Endodermal cell (in vitro differentiated cells): ENCODE measurements around the gene TMCO4. TPM values are rescaled to one million over a fixed set of nuclear protein-coding genes. Genes with fewer than 3 reads are reported as not detected.
A peak's percentile ranks its signal among the peaks of the same experiment; 100 is the strongest.

Experiments
- DNase-seq: peaks from one replicate; pipeline ENCODE4 v3.0.0-alpha.2; 2017
- H3K27ac ChIP-seq: 2 replicates; pipeline ENCODE4 v1.5.1; 2013; ENCODE audit warnings: mild to moderate bottlenecking, low read depth, low read length, moderate library complexity
- H3K27me3 ChIP-seq: 2 replicates; pipeline ENCODE4 v1.6.1; 2013; ENCODE audit warnings: mild to moderate bottlenecking, low read length, moderate library complexity; ENCODE audit not compliant: insufficient read depth, control insufficient read depth, poor library complexity, severe bottlenecking
- H3K36me3 ChIP-seq: 2 replicates; pipeline ENCODE4 v1.7.0; 2013; ENCODE audit warnings: mild to moderate bottlenecking, low read length, moderate library complexity; ENCODE audit not compliant: control insufficient read depth, insufficient read depth
- H3K4me1 ChIP-seq: one replicate; pipeline ENCODE4 v1.7.0; 2013; ENCODE audit warnings: low read length; ENCODE audit not compliant: control insufficient read depth, insufficient read depth
- H3K4me3 ChIP-seq: 2 replicates; pipeline ENCODE4 v1.5.1; 2013; ENCODE audit warnings: mild to moderate bottlenecking, low read length, moderate library complexity
- H3K9ac ChIP-seq: 2 replicates; pipeline ENCODE4 v1.6.1; 2013; ENCODE audit warnings: mild to moderate bottlenecking, low read length, moderate library complexity; ENCODE audit not compliant: poor library complexity, severe bottlenecking; ENCODE audit errors: extremely low read depth
- H3K9me3 ChIP-seq: 2 replicates; pipeline ENCODE4 v1.6.1; 2013; ENCODE audit warnings: mild to moderate bottlenecking, low read length, moderate library complexity; ENCODE audit not compliant: control insufficient read depth
- H3K27ac Mint-ChIP-seq: 2 replicates; pipeline ENCODE4 v1.8.0; 2020; ENCODE audit warnings: mixed read lengths
- H3K27me3 Mint-ChIP-seq: 2 replicates; pipeline ENCODE4 v1.8.0; 2021; ENCODE audit warnings: mild to moderate bottlenecking, mixed read lengths; ENCODE audit not compliant: insufficient read depth
- H3K36me3 Mint-ChIP-seq: 2 replicates; pipeline ENCODE4 v1.8.0; 2020; ENCODE audit warnings: low read depth, mixed read lengths
- H3K4me1 Mint-ChIP-seq: 2 replicates; pipeline ENCODE4 v1.8.0; 2020; ENCODE audit warnings: mixed read lengths
- H3K4me3 Mint-ChIP-seq: 2 replicates; pipeline ENCODE4 v1.8.0; 2020; ENCODE audit warnings: mild to moderate bottlenecking, moderate library complexity, mixed read lengths
- H3K9me3 Mint-ChIP-seq: 2 replicates; pipeline ENCODE4 v1.8.0; 2020; ENCODE audit warnings: mild to moderate bottlenecking, mixed read lengths
- CTCF ChIP-seq: fragments of 200-600 bp; sonication (generic); conservative IDR thresholded peaks from 2 replicates; pipeline ENCODE4 v1.5.0; 2021; ENCODE audit warnings: antibody characterized with exemption, mild to moderate bottlenecking
- WGBS, 2 experiments: methylation state at CpG; one replicate each; pipeline versions ENCODE4 v1.1.5 to v1.1.7; 2013; ENCODE audit warnings: missing lambda C conversion rate in 2 of 2, mixed read lengths in 1 of 2; ENCODE audit not compliant: insufficient coverage in 1 of 2, insufficient read length in 1 of 2; 5-methylcytosine and 5-hydroxymethylcytosine counted together
- total RNA-seq, 2 donors: library from RNA; stranded (reverse); fragmentation: NEBNext Ultra II Directional in 1 of 2; extraction: Animal tissue kit (Norgen Biotek cat#: 25700) in 1 of 2; gene quantifications; 2 replicates in 1 of 2; 3 replicates in 1 of 2; pipeline ENCODE4 v1.2.1, GENCODE V29; 2021

Gene TMCO4
- total RNA-seq, 2 donors from 2014 or later: 6.2 to 6.6 TPM

GRCh38 chr1:19786988-19787423, 12.7 kb downstream of the TMCO4 start:
- 55 to 69% methylated on average over 7 to 9 of the region's 9 CpGs for WGBS, 2 experiments
- peaks cover 25% of the 10 kb centered on the region for H3K27me3 Mint-ChIP-seq
- H3K27ac Mint-ChIP-seq: no peak overlapping the region
- Histone ChIP-seq H3K4me3 (no peak overlapping the region), H3K27ac (no peak overlapping the region), H3K9me3 (no peaks in the 10 kb centered on the region), H3K4me1 (no peaks in the 10 kb centered on the region), H3K9ac (no peak overlapping the region), H3K36me3 (no peaks in the 10 kb centered on the region), H3K27me3 (peaks cover 11% of the 10 kb centered on the region)
- peaks cover 7% of the 10 kb centered on the region for H3K4me1 Mint-ChIP-seq
- peak; percentile 84 for DNase-seq
- no peak for TF ChIP-seq CTCF
- no peaks in the 10 kb centered on the region for H3K9me3 Mint-ChIP-seq
- H3K36me3 Mint-ChIP-seq: peaks cover 3% of the 10 kb centered on the region
- no peak overlapping the region for H3K4me3 Mint-ChIP-seq

- peaks cover 7% of the 10 kb centered on the region for H3K4me1 Mint-ChIP-seq
- H3K27me3 ChIP-seq: peaks cover 16% of the 10 kb centered on the region
- no peaks in the 10 kb centered on the region for H3K9me3 Mint-ChIP-seq
- no peak overlapping the region for H3K9ac ChIP-seq
- no peak for DNase-seq
- H3K27ac Mint-ChIP-seq: no peak overlapping the region
- no peaks in the 10 kb centered on the region for H3K4me1 ChIP-seq
- H3K27me3 Mint-ChIP-seq: peaks cover 37% of the 10 kb centered on the region
- H3K4me3 Mint-ChIP-seq: no peak overlapping the region
- no peaks in the 10 kb centered on the region for H3K36me3 ChIP-seq
- peaks cover under 1% of the 10 kb centered on the region for H3K36me3 Mint-ChIP-seq
- no peak overlapping the region for H3K4me3 ChIP-seq
- H3K9me3 ChIP-seq: no peaks in the 10 kb centered on the region
- no peak overlapping the region for H3K27ac ChIP-seq
- 70% methylated on average over 4 of the region's 4 CpGs; no CpG with 5 or more reads in 1 of the 2 experiments for WGBS, 2 experiments
- peak; percentile 14 for TF ChIP-seq CTCF
Measured at GRCh38 chr1:19785660-19786059, 14.1 kb downstream of the TMCO4 start.

- no peak overlapping the region for H3K27ac ChIP-seq
- peaks cover 57% of the 10 kb centered on the region for H3K27me3 Mint-ChIP-seq
Measured at GRCh38 chr1:19780267-19780877, 19.3 kb downstream of the TMCO4 start.

More at GRCh38 chr1:19780267-19780877, 19.3 kb downstream of the TMCO4 start:
- Mint-ChIP-seq H3K4me3 (no peak overlapping the region), H3K27ac (no peak overlapping the region), H3K9me3 (no peaks in the 10 kb centered on the region), H3K36me3 (no peaks in the 10 kb centered on the region), H3K4me1 (no peaks in the 10 kb centered on the region)
- 64 to 72% methylated on average over 5 to 11 of the region's 11 CpGs for WGBS, 2 experiments
- Histone ChIP-seq H3K4me1 (no peaks in the 10 kb centered on the region), H3K36me3 (no peaks in the 10 kb centered on the region), H3K27me3 (peaks cover 17% of the 10 kb centered on the region), H3K4me3 (no peak overlapping the region), H3K9me3 (no peaks in the 10 kb centered on the region), H3K9ac (no peak overlapping the region)
- TF ChIP-seq CTCF: no peak
- peak; percentile 75 for DNase-seq
